Trophoblast cell (in vitro differentiated cells and primary cell): Measurements from ENCODE around the gene IFNAR2.

Experiments
- DNase-seq, 2 donors: peaks; one replicate each; pipeline ENCODE4 v3.0.0-alpha.2; 2016
- H2AFZ ChIP-seq: 2 replicates; pipeline ENCODE4 v1.6.1; 2013; ENCODE audit warnings: low read length, moderate library complexity, mild to moderate bottlenecking; ENCODE audit not compliant: insufficient read depth, poor library complexity
- H2AK5ac ChIP-seq: 2 replicates; pipeline ENCODE4 v1.6.1; 2013; ENCODE audit warnings: mild to moderate bottlenecking, low read length
- H2BK120ac ChIP-seq: 2 replicates; pipeline ENCODE4 v1.6.1; 2013; ENCODE audit warnings: low read length, mild to moderate bottlenecking, moderate library complexity; ENCODE audit not compliant: insufficient read depth, poor library complexity
- H2BK12ac ChIP-seq: 2 replicates; pipeline ENCODE4 v1.6.1; 2013; ENCODE audit warnings: mild to moderate bottlenecking, low read length, moderate library complexity
- H2BK5ac ChIP-seq: 2 replicates; pipeline ENCODE4 v1.6.1; 2013; ENCODE audit warnings: low read length, low read depth, moderate library complexity, mild to moderate bottlenecking; ENCODE audit not compliant: poor library complexity
- H3K14ac ChIP-seq: 2 replicates; pipeline ENCODE4 v1.6.1; 2013; ENCODE audit warnings: mild to moderate bottlenecking, low read length
- H3K18ac ChIP-seq: 2 replicates; pipeline ENCODE4 v1.6.1; 2013; ENCODE audit warnings: mild to moderate bottlenecking, low read length
- H3K23ac ChIP-seq: 2 replicates; pipeline ENCODE4 v1.6.1; 2013; ENCODE audit warnings: low read length
- H3K27ac ChIP-seq: 2 replicates; pipeline ENCODE4 v1.5.1; 2013; ENCODE audit warnings: low read depth, mild to moderate bottlenecking, inconsistent platforms, low read length, moderate library complexity
- H3K27me3 ChIP-seq: 2 replicates; pipeline ENCODE4 v1.6.1; 2013; ENCODE audit warnings: inconsistent platforms, mild to moderate bottlenecking, low read length, moderate library complexity; ENCODE audit not compliant: insufficient read depth
- H3K36me3 ChIP-seq, 2 experiments: 1 replicate in 1 of 2; 2 replicates in 1 of 2; pipeline ENCODE4 v1.6.1; 2013; ENCODE audit warnings: low read length in 2 of 2, mild to moderate bottlenecking in 2 of 2, moderate library complexity in 1 of 2; ENCODE audit not compliant: insufficient read depth in 2 of 2, control insufficient read depth in 1 of 2
- H3K4ac ChIP-seq: 2 replicates; pipeline ENCODE4 v1.6.1; 2013; ENCODE audit warnings: low read depth, mild to moderate bottlenecking, low read length, moderate library complexity
- H3K4me1 ChIP-seq, 2 experiments: 1 replicate in 1 of 2; 2 replicates in 1 of 2; pipeline ENCODE4 v1.6.1; 2013; ENCODE audit warnings: low read length in 2 of 2, mild to moderate bottlenecking in 2 of 2, moderate library complexity in 1 of 2; ENCODE audit not compliant: insufficient read depth in 2 of 2, control insufficient read depth in 1 of 2
- H3K4me2 ChIP-seq: 2 replicates; pipeline ENCODE4 v1.6.1; 2013; ENCODE audit warnings: inconsistent platforms, mild to moderate bottlenecking, low read length, moderate library complexity
- H3K4me3 ChIP-seq: 2 replicates; pipeline ENCODE4 v1.5.1; 2013; ENCODE audit warnings: mild to moderate bottlenecking, low read depth, low read length, inconsistent platforms
- H3K79me1 ChIP-seq: one replicate; pipeline ENCODE4 v1.6.1; 2013; ENCODE audit warnings: low read length
- H3K79me2 ChIP-seq: 2 replicates; pipeline ENCODE4 v1.6.1; 2013; ENCODE audit warnings: low read length, mild to moderate bottlenecking; ENCODE audit not compliant: control insufficient read depth, insufficient read depth, poor library complexity
- H3K9ac ChIP-seq: 2 replicates; pipeline ENCODE4 v1.6.1; 2013; ENCODE audit warnings: mild to moderate bottlenecking, low read length
- H3K9me3 ChIP-seq: 2 replicates; pipeline ENCODE4 v1.6.1; 2013; ENCODE audit warnings: low read depth, mild to moderate bottlenecking, control low read depth, inconsistent platforms, low read length; ENCODE audit not compliant: insufficient read depth
- H4K12ac ChIP-seq: 2 replicates; pipeline ENCODE4 v1.6.1; 2013; ENCODE audit warnings: low read depth, mild to moderate bottlenecking, low read length, moderate library complexity
- H4K8ac ChIP-seq: 2 replicates; pipeline ENCODE4 v1.6.1; 2013; ENCODE audit warnings: low read depth, mild to moderate bottlenecking, low read length, moderate library complexity
- H4K91ac ChIP-seq: one replicate; pipeline ENCODE4 v1.6.1; 2013; ENCODE audit warnings: low read depth, mild to moderate bottlenecking, low read length, moderate library complexity
- WGBS: extraction: QIAGEN DNeasy Blood & Tissue Kit; methylation state at CpG from one replicate; pipeline ENCODE4 v1.1.7; 2013; ENCODE audit warnings: missing lambda C conversion rate; ENCODE audit not compliant: insufficient read length, insufficient coverage; ENCODE audit errors: extremely low coverage; 5-methylcytosine and 5-hydroxymethylcytosine counted together

IFNAR2 gene

GRCh38 chr21:33268737-33269441 lies 39.2 kb downstream of the IFNAR2 start:
- Histone ChIP-seq H2BK5ac (no peak overlapping the region), H3K79me1 (peaks cover 5% of the 10 kb centered on the region), H2BK120ac (no peak overlapping the region), H4K91ac (no peak overlapping the region), H4K12ac (no peak overlapping the region), H3K18ac (no peak overlapping the region), H2AFZ (no peak overlapping the region), H3K27ac (no peak overlapping the region), H2BK12ac (no peak overlapping the region), H3K9ac (no peak overlapping the region), H3K79me2 (peaks cover 3% of the 10 kb centered on the region), H3K4me2 (no peak overlapping the region), H3K4ac (no peak overlapping the region), H3K9me3 (no peaks in the 10 kb centered on the region), H4K8ac (no peak overlapping the region), H3K14ac (no peak overlapping the region), H3K27me3 (no peaks in the 10 kb centered on the region), H2AK5ac (no peak overlapping the region), H3K4me1 (peaks cover 2 to 12% of the 10 kb centered on the region in 2 experiments), H3K23ac (no peak overlapping the region), H3K4me3 (no peak overlapping the region), H3K36me3 (peaks cover 0 to 4% of the 10 kb centered on the region in 2 experiments)
- WGBS = no CpG with 5 or more reads among the region's 12 CpGs
- DNase-seq = peak; percentile 97

GRCh38 chr21:33270986-33271385 lies 41.2 kb downstream of the IFNAR2 start:
- peak; percentile 79 to 92 for DNase-seq
- H3K79me2 ChIP-seq = peaks cover 3% of the 10 kb centered on the region
- no peak overlapping the region for H4K8ac ChIP-seq
- no peak overlapping the region for H3K14ac ChIP-seq
- H3K23ac ChIP-seq = no peak overlapping the region
- no peak overlapping the region for H3K9ac ChIP-seq
- H4K91ac ChIP-seq = no peak overlapping the region
- H3K4ac ChIP-seq = no peak overlapping the region
- H2AFZ ChIP-seq = no peak overlapping the region
- H4K12ac ChIP-seq = no peak overlapping the region
- no peak overlapping the region for H2BK120ac ChIP-seq
- no peak overlapping the region for H2BK5ac ChIP-seq
- H3K27me3 ChIP-seq = no peaks in the 10 kb centered on the region
- H3K4me2 ChIP-seq = no peak overlapping the region
- H2BK12ac ChIP-seq = no peak overlapping the region
- H3K27ac ChIP-seq = no peak overlapping the region
- H3K9me3 ChIP-seq = no peaks in the 10 kb centered on the region
- H2AK5ac ChIP-seq = no peak overlapping the region
- peaks cover 2 to 7% of the 10 kb centered on the region in 2 experiments for H3K4me1 ChIP-seq
- H3K36me3 ChIP-seq = peaks cover 0 to 4% of the 10 kb centered on the region in 2 experiments
- peaks cover 5% of the 10 kb centered on the region for H3K79me1 ChIP-seq
- WGBS = no CpG with 5 or more reads among the region's 8 CpGs
- H3K18ac ChIP-seq = no peak overlapping the region
- no peak overlapping the region for H3K4me3 ChIP-seq

GRCh38 chr21:33273044-33273443 lies 43.3 kb downstream of the IFNAR2 start:
- Histone ChIP-seq H3K79me1 (no peaks in the 10 kb centered on the region), H4K91ac (no peak overlapping the region), H2BK5ac (no peak overlapping the region), H3K18ac (no peak overlapping the region), H3K23ac (no peak overlapping the region), H3K4me1 (peaks cover 2% of the 10 kb centered on the region in 2 experiments), H2BK12ac (no peak overlapping the region), H3K27ac (no peak overlapping the region), H3K4me2 (no peak overlapping the region), H2BK120ac (no peak overlapping the region), H2AK5ac (no peak overlapping the region), H3K79me2 (no peaks in the 10 kb centered on the region), H3K4me3 (no peak overlapping the region), H3K36me3 (peaks cover 0 to 4% of the 10 kb centered on the region in 2 experiments), H3K27me3 (no peaks in the 10 kb centered on the region), H4K8ac (no peak overlapping the region), H3K4ac (no peak overlapping the region), H3K14ac (no peak overlapping the region), H3K9ac (no peak overlapping the region), H4K12ac (no peak overlapping the region), H3K9me3 (no peaks in the 10 kb centered on the region), H2AFZ (no peak overlapping the region)
- DNase-seq = peak; percentile 94 to 97
- WGBS = no CpG with 5 or more reads among the region's 6 CpGs

GRCh38 chr21:33278721-33279120 lies 49.0 kb downstream of the IFNAR2 start:
- Histone ChIP-seq H3K36me3 (peaks cover 7 to 13% of the 10 kb centered on the region in 2 experiments), H2BK12ac (no peak overlapping the region), H4K91ac (no peak overlapping the region), H3K4ac (no peak overlapping the region), H2BK5ac (no peak overlapping the region), H3K79me2 (no peaks in the 10 kb centered on the region), H4K8ac (no peak overlapping the region), H3K18ac (no peak overlapping the region), H3K9me3 (peaks cover 2% of the 10 kb centered on the region), H4K12ac (no peak overlapping the region), H3K14ac (no peak overlapping the region), H3K4me1 (no peaks in the 10 kb centered on the region), H3K27me3 (no peaks in the 10 kb centered on the region), H2AFZ (no peak overlapping the region), H2BK120ac (no peak overlapping the region), H3K27ac (no peak overlapping the region), H2AK5ac (no peak overlapping the region), H3K4me3 (no peak overlapping the region), H3K23ac (no peak overlapping the region), H3K4me2 (no peak overlapping the region), H3K79me1 (no peaks in the 10 kb centered on the region), H3K9ac (no peak overlapping the region)
- WGBS = no CpG with 5 or more reads among the region's 2 CpGs
- peak; percentile 33 to 60 for DNase-seq
